Measurements from ENCODE around the gene OLFM3.

OLFM3 gene

GRCh38 chr1:101820071-101820470 lies 176.7 kb downstream of the OLFM3 start:
- no peak overlapping the region for H3K27ac Mint-ChIP-seq
- H3K9me3 Mint-ChIP-seq = no peaks in the 10 kb centered on the region
- no peaks in the 10 kb centered on the region for H3K4me1 Mint-ChIP-seq
- no peak overlapping the region for H3K4me3 Mint-ChIP-seq
- H3K27me3 Mint-ChIP-seq (ENCODE audit: low read depth, poor library complexity) = peaks cover 3% of the 10 kb centered on the region
- H3K36me3 Mint-ChIP-seq (ENCODE audit: low read depth) = no peaks in the 10 kb centered on the region
- no peak for DNase-seq
- TF ChIP-seq CTCF (IDR thresholded peaks at IDR 0.05) = peak; percentile 53

GRCh38 chr1:101816262-101816661 lies 180.5 kb downstream of the OLFM3 start:
- Mint-ChIP-seq H3K27me3 (ENCODE audit: low read depth, poor library complexity) (peaks cover 3% of the 10 kb centered on the region), H3K4me3 (no peak overlapping the region), H3K9me3 (no peaks in the 10 kb centered on the region), H3K27ac (no peak overlapping the region), H3K4me1 (no peaks in the 10 kb centered on the region), H3K36me3 (ENCODE audit: low read depth) (no peaks in the 10 kb centered on the region)
- DNase-seq = no peak
- no peak for TF ChIP-seq CTCF (IDR thresholded peaks at IDR 0.05)

- H3K36me3 Mint-ChIP-seq (ENCODE audit: low read depth) = no peaks in the 10 kb centered on the region
- H3K27me3 Mint-ChIP-seq (ENCODE audit: low read depth, poor library complexity) = no peaks in the 10 kb centered on the region
- no peaks in the 10 kb centered on the region for H3K4me1 Mint-ChIP-seq
- no peak for DNase-seq
- no peaks in the 10 kb centered on the region for H3K9me3 Mint-ChIP-seq
- H3K4me3 Mint-ChIP-seq = no peak overlapping the region
- TF ChIP-seq CTCF (IDR thresholded peaks at IDR 0.05) = no peak
- no peak overlapping the region for H3K27ac Mint-ChIP-seq
Measured at GRCh38 chr1:101798417-101798816, 198.3 kb downstream of the OLFM3 start.

GRCh38 chr1:101797722-101798121 lies 199.0 kb downstream of the OLFM3 start:
- no peak for TF ChIP-seq CTCF (IDR thresholded peaks at IDR 0.05)
- Mint-ChIP-seq H3K4me3 (no peak overlapping the region), H3K27ac (no peak overlapping the region)

GRCh38 chr1:101781201-101781831 lies 215.4 kb downstream of the OLFM3 start:
- Mint-ChIP-seq H3K27me3 (ENCODE audit: low read depth, poor library complexity) (no peaks in the 10 kb centered on the region), H3K9me3 (no peaks in the 10 kb centered on the region), H3K36me3 (ENCODE audit: low read depth) (no peaks in the 10 kb centered on the region), H3K4me3 (no peak overlapping the region), H3K27ac (no peak overlapping the region), H3K4me1 (no peaks in the 10 kb centered on the region)
- no peak for DNase-seq
- no peak for TF ChIP-seq CTCF (IDR thresholded peaks at IDR 0.05)

More at GRCh38 chr1:101797722-101798121, 199.0 kb downstream of the OLFM3 start:
- no peaks in the 10 kb centered on the region for H3K9me3 Mint-ChIP-seq
- H3K36me3 Mint-ChIP-seq (ENCODE audit: low read depth) = no peaks in the 10 kb centered on the region
- H3K27me3 Mint-ChIP-seq (ENCODE audit: low read depth, poor library complexity) = no peaks in the 10 kb centered on the region
- no peaks in the 10 kb centered on the region for H3K4me1 Mint-ChIP-seq
- DNase-seq = no peak

- no peak overlapping the region for H3K27ac Mint-ChIP-seq
- no peak for DNase-seq
Measured at GRCh38 chr1:101769520-101769919, 227.2 kb downstream of the OLFM3 start.

More at GRCh38 chr1:101769520-101769919, 227.2 kb downstream of the OLFM3 start:
- peak; percentile 46 for TF ChIP-seq CTCF (IDR thresholded peaks at IDR 0.05)
- Mint-ChIP-seq H3K9me3 (no peaks in the 10 kb centered on the region), H3K36me3 (ENCODE audit: low read depth) (no peaks in the 10 kb centered on the region), H3K4me1 (no peaks in the 10 kb centered on the region), H3K4me3 (no peak overlapping the region), H3K27me3 (ENCODE audit: low read depth, poor library complexity) (no peaks in the 10 kb centered on the region)
